Endothelial cell of umbilical vein (primary cell): ENCODE measurements around the gene CLOCK. TPM values are rescaled to one million over a fixed set of nuclear protein-coding genes. Genes with fewer than 3 reads are reported as not detected.

Experiments
- BruUV-seq: library from RNA; stranded (reverse); fragments of 400-500 nt; replicated peaks from 2 replicates; lab custom pipeline; 2021; lab: Mats Ljungman, UMichigan
- CTCF ChIA-PET: fragments of 300-600, 350-600 bp; sonication (Branson Sonifier 250); formaldehyde crosslinking; loops from one replicate; lab custom pipeline; 2021; ENCODE audit warnings: antibody characterized with exemption, inconsistent platforms; lab: Charles Lee
- POLR2A ChIA-PET: fragments of 300-600, 350-600 bp; sonication (Branson Sonifier 250); formaldehyde crosslinking; loops from one replicate; lab custom pipeline; 2021; ENCODE audit warnings: antibody characterized with exemption, inconsistent platforms; lab: Charles Lee
- DNase-seq: peaks from one replicate; pipeline ENCODE4 v3.0.0-alpha.2; 2011; ENCODE audit warnings: low read depth, low spot score
- FAIRE-seq: peaks from 2 replicates; lab custom pipeline; 2011; peaks lifted over from hg19 to GRCh38; lab: Jason Lieb, UNC
- H2AFZ ChIP-seq: 2 replicates; pipeline ENCODE4 v1.6.0; 2012; ENCODE audit warnings: low read depth, low read length, control low read depth, inconsistent platforms
- H3K27ac ChIP-seq: 2 replicates; pipeline ENCODE4 v1.5.1; 2011; ENCODE audit warnings: low read depth, mild to moderate bottlenecking, control low read depth, low read length, moderate library complexity; ENCODE audit not compliant: insufficient read depth
- H3K27me3 ChIP-seq, 2 experiments: 2 replicates each; pipeline versions ENCODE4 v1.6.0 to v1.6.1; 2011; ENCODE audit warnings: low read length in 2 of 2, mixed read lengths in 1 of 2; ENCODE audit not compliant: control insufficient read depth in 2 of 2, insufficient read depth in 2 of 2
- H3K36me3 ChIP-seq, 2 experiments: 2 replicates in 1 of 2; 3 replicates in 1 of 2; pipeline ENCODE4 v1.5.1; 2011; ENCODE audit warnings: low read length in 2 of 2, mild to moderate bottlenecking in 1 of 2, moderate library complexity in 1 of 2; ENCODE audit not compliant: control insufficient read depth in 2 of 2, insufficient read depth in 2 of 2; ENCODE audit errors: extremely low read depth in 1 of 2
- H3K4me1 ChIP-seq: 3 replicates; pipeline ENCODE4 v1.5.1; 2011; ENCODE audit warnings: mild to moderate bottlenecking, low read length; ENCODE audit not compliant: control insufficient read depth, insufficient read depth; ENCODE audit errors: extremely low read depth
- H3K4me2 ChIP-seq: 2 replicates; pipeline ENCODE4 v1.6.1; 2011; ENCODE audit warnings: low read length, control low read depth, mixed read lengths; ENCODE audit not compliant: insufficient read depth
- H3K4me3 ChIP-seq, 3 experiments: fragments of 200-600 bp in 1 of 3; sonication (generic), shearing (Covaris generic) in 1 of 3; replicated peaks in 1 of 3; 2 replicates each; pipeline ENCODE4 v1.5.1; 2011 to 2016; ENCODE audit warnings: control low read depth in 3 of 3, low read length in 3 of 3, mild to moderate bottlenecking in 2 of 3, inconsistent platforms in 1 of 3, low read depth in 1 of 3, moderate library complexity in 1 of 3; ENCODE audit not compliant: insufficient read depth in 1 of 3
- H3K79me2 ChIP-seq: 2 replicates; pipeline ENCODE4 v1.6.0; 2012; ENCODE audit warnings: low read length, inconsistent platforms; ENCODE audit not compliant: control insufficient read depth, insufficient read depth
- H3K9ac ChIP-seq: replicated peaks from 2 replicates; pipeline ENCODE3; 2011; ENCODE audit warnings: low read length, control low read depth; ENCODE audit not compliant: insufficient read depth; ENCODE audit errors: extremely low read depth
- H3K9me1 ChIP-seq: replicated peaks from 3 replicates; pipeline ENCODE4 v1.6.0; 2011; ENCODE audit warnings: mild to moderate bottlenecking, low read length; ENCODE audit not compliant: control insufficient read depth, insufficient read depth; ENCODE audit errors: extremely low read depth
- H3K9me3 ChIP-seq: replicated peaks from 2 replicates; pipeline ENCODE4 v1.5.1; 2012; ENCODE audit warnings: low read length, inconsistent platforms; ENCODE audit not compliant: control insufficient read depth, insufficient read depth
- H4K20me1 ChIP-seq: replicated peaks from 2 replicates; pipeline ENCODE3; 2011; ENCODE audit warnings: mild to moderate bottlenecking, low read length; ENCODE audit not compliant: control insufficient read depth, insufficient read depth; ENCODE audit errors: extremely low read depth
- CTCF ChIP-seq, 2 donors: IDR thresholded peaks; 1 replicate in 1 of 2; 2 replicates in 1 of 2; pipeline ENCODE4 v1.5.1; 2011; ENCODE audit warnings: low read length in 2 of 2, mild to moderate bottlenecking in 2 of 2, moderate library complexity in 2 of 2, control low read depth in 1 of 2, inconsistent platforms in 1 of 2, low read depth in 1 of 2; ENCODE audit not compliant: insufficient read depth in 1 of 2; ENCODE audit errors: extremely low read depth in 1 of 2
- EZH2 ChIP-seq: IDR thresholded peaks from 2 replicates; pipeline ENCODE4 v1.6.1; 2012; ENCODE audit warnings: borderline replicate concordance, low read depth, mild to moderate bottlenecking, moderate library complexity, low read length, inconsistent platforms; ENCODE audit not compliant: severe bottlenecking
- FOS ChIP-seq: IDR thresholded peaks from 2 replicates; pipeline ENCODE4 v1.6.1; 2011; ENCODE audit warnings: mild to moderate bottlenecking, low read length, moderate library complexity, borderline replicate concordance; ENCODE audit not compliant: insufficient read depth
- GATA2 ChIP-seq: IDR thresholded peaks from 2 replicates; pipeline ENCODE4 v1.7.0; 2011; ENCODE audit warnings: low read depth, mild to moderate bottlenecking, moderate library complexity, mixed read lengths, low read length; ENCODE audit not compliant: insufficient read length, insufficient read depth
- JUN ChIP-seq: IDR thresholded peaks from 2 replicates; pipeline ENCODE4 v1.6.1; 2011; ENCODE audit warnings: borderline replicate concordance, low read depth; ENCODE audit not compliant: insufficient read length, insufficient read depth
- MAX ChIP-seq: IDR thresholded peaks from 2 replicates; pipeline ENCODE4 v1.6.1; 2011; ENCODE audit not compliant: insufficient read depth, insufficient read length
- MYC ChIP-seq: IDR thresholded peaks from one replicate; pipeline ENCODE4 v1.6.1; 2011; ENCODE audit warnings: mild to moderate bottlenecking, low read depth, low read length
- POLR2A ChIP-seq: IDR thresholded peaks from 2 replicates; pipeline ENCODE4 v1.6.1; 2012; ENCODE audit warnings: low read depth, mild to moderate bottlenecking, control low read depth, low read length
- POLR2AphosphoS5 ChIP-seq: IDR thresholded peaks from 2 replicates; pipeline ENCODE4 v1.6.1; 2012; ENCODE audit warnings: low read depth, mild to moderate bottlenecking, control low read depth, low read length, moderate library complexity; ENCODE audit not compliant: insufficient read depth
- dilution Hi-C: fragments of 300-500 bp; cut with MboI; formaldehyde crosslinking; loops from one replicate; pipeline ENCODE4 v1.15.0; 2019; ENCODE audit warnings: low sequenced_read_pairs; ENCODE audit not compliant: extremely low pct_ligation_motif_present
- intact Hi-C: fragments of 100-400 bp; cut with micrococcal nuclease; formaldehyde crosslinking; loops from one replicate; pipeline ENCODE4 v1.10.0; 2022
- polyA plus RNA-seq, 4 experiments: library from polyadenylated mRNA; depleted of rRNA in 3 of 4; stranded (reverse) in 3 of 4; unstranded in 1 of 4; fragments of >200 nt; gene quantifications; 2 replicates each; pipeline versions ENCODE4 v1.2.1 to v1.2.3, GENCODE V29; 2011 to 2012; ENCODE audit warnings: missing spikeins in 1 of 4
- total RNA-seq: library from RNA; stranded (reverse); gene quantifications from 2 replicates; pipeline ENCODE4 v1.2.3, GENCODE V29; 2021

Gene CLOCK
- total and polyA plus RNA-seq, 2 donors (not counting 3 experiments of a cell fraction or from before 2014, with no cell fraction given): 7.5 to 23.8 TPM

DNA sequence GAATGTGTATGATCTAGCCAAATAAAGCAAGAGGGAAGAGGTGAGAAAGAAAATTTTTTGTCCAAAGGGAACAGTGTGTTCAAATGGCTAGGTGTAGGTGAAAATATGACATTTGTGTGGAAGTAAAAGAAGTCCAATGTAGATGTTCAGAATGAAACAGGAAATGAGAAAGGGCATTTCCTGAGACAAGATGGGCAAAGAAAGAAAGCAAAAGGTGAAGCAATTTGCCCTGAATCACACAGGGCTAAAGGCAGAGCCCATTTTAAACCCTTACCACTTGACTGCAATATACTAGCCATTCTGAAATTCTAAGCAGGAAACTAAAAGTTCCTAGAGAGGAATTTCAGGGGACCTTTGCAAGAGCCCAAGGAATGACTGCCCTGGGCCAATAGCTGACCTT lies 36.0 kb downstream of the CLOCK start:
- H3K9me3 ChIP-seq: no peaks in the 10 kb centered on the region
- H2AFZ ChIP-seq: no peak overlapping the region
- no peak overlapping the region for H3K4me2 ChIP-seq
- dilution Hi-C loops: no loop called here
- CTCF ChIA-PET: no interaction called here
- no peak overlapping the region for H3K9ac ChIP-seq
- no peak overlapping the region for H3K4me3 ChIP-seq
- H3K9me1 ChIP-seq: no peaks in the 10 kb centered on the region
- peaks cover 5% of the 10 kb centered on the region for H3K4me1 ChIP-seq
- intact Hi-C loops: no loop called here
- H3K27me3 ChIP-seq: no peaks in the 10 kb centered on the region
- no TSS peak for BruUV-seq
- H3K79me2 ChIP-seq: peaks cover 1% of the 10 kb centered on the region
- POLR2A ChIA-PET: no interaction called here
- no peaks in the 10 kb centered on the region for H4K20me1 ChIP-seq
- no peak overlapping the region for H3K27ac ChIP-seq
- DNase-seq (no peak), FAIRE-seq (no peak)
- H3K36me3 ChIP-seq: no peaks in the 10 kb centered on the region
- TF ChIP-seq FOS (no peak), CTCF (IDR thresholded peaks at IDR 0.05; ENCODE audit: extremely low read depth in 1 of 2, insufficient read depth in 1 of 2, low read depth in 1 of 2, low read length in 2 of 2) (no peak), JUN (no peak), POLR2A (no peak), MYC (no peak), POLR2AphosphoS5 (no peak), GATA2 (no peak), MAX (no peak), EZH2 (no peak)
